ENCODE results near the gene ABCA6.

The ABCA6 gene

GRCh38 chr17:69143683-69144231, 2.1 kb upstream of the ABCA6 start:
- H3K36me3 ChIP-seq (ENCODE audit: control insufficient read depth in 2 of 2, insufficient read depth in 2 of 2, low read length in 2 of 2) = no peaks in the 10 kb centered on the region
- no peak overlapping the region for H3K4me3 ChIP-seq (ENCODE audit: low read length in 2 of 2)
- H3K9me3 ChIP-seq (ENCODE audit: control insufficient read depth in 2 of 2, low read length in 2 of 2) = no peaks in the 10 kb centered on the region
- no peak overlapping the region for H3K9ac ChIP-seq (ENCODE audit: low read depth in 1 of 2, low read length in 2 of 2)
- no peaks in the 10 kb centered on the region for H3K27me3 ChIP-seq (ENCODE audit: control insufficient read depth in 2 of 2, insufficient read depth in 2 of 2, low read length in 2 of 2)
- H3K27ac ChIP-seq (ENCODE audit: low read depth in 2 of 2, low read length in 2 of 2) = no peak overlapping the region
- no peaks in the 10 kb centered on the region for H3K4me1 ChIP-seq (ENCODE audit: control insufficient read depth in 2 of 2, insufficient read depth in 2 of 2, low read length in 2 of 2)

DNA sequence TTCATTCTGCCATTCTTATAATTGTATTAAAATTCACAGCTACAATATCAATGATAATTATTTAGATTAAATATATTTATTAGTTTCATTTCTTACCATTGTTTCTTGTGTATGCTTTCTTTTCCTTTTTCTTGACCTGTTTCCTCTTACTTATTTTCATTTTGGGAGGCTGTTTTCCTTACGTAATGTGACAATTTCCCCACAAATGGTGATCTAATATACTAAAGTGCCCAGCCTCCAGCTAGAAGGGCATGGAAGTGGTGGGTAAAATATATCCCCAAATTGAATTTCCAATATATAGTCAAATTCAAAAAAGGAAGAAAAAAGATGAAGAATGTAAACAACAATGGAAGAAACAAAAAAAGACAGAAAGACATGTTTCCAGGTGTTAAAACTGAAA, 1.5 kb upstream of the ABCA6 start:
- Histone ChIP-seq H3K27me3 (ENCODE audit: control insufficient read depth in 2 of 2, insufficient read depth in 2 of 2, low read length in 2 of 2) (no peaks in the 10 kb centered on the region), H3K9me3 (ENCODE audit: control insufficient read depth in 2 of 2, low read length in 2 of 2) (no peaks in the 10 kb centered on the region), H3K4me3 (ENCODE audit: low read length in 2 of 2) (no peak overlapping the region), H3K9ac (ENCODE audit: low read depth in 1 of 2, low read length in 2 of 2) (no peak overlapping the region), H3K27ac (ENCODE audit: low read depth in 2 of 2, low read length in 2 of 2) (no peak overlapping the region), H3K36me3 (ENCODE audit: control insufficient read depth in 2 of 2, insufficient read depth in 2 of 2, low read length in 2 of 2) (no peaks in the 10 kb centered on the region), H3K4me1 (ENCODE audit: control insufficient read depth in 2 of 2, insufficient read depth in 2 of 2, low read length in 2 of 2) (no peaks in the 10 kb centered on the region)

DNA sequence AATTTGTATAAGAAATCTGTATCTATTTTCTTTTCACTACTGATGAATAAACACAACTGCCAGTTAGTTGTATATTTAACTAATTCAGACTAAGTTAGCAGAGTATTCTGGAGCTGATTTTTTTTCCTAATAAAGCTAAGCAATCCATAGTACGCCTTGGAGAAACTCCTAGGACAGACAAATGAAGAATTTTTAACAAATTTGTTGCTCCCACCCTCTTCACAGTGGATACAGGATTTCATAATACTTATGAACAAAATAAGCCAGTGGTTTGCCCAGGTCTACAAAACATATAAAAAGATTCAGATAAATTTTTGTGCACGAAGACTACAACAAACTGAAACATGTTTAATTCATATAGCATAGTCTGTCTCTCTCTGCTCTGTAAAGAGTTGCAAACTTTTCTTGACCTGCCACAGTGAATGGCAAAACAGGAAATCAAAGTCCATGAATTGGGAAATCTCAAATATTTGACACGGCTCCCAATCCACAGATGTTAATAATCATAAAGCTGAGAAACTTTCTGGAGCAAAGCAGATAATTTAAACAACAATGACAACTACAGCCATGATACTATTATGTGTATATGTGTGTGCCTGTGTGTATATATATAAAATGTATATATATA, 594 bp upstream of the ABCA6 start:
- H3K4me1 ChIP-seq (ENCODE audit: control insufficient read depth in 2 of 2, insufficient read depth in 2 of 2, low read length in 2 of 2) = no peaks in the 10 kb centered on the region
- no peaks in the 10 kb centered on the region for H3K36me3 ChIP-seq (ENCODE audit: control insufficient read depth in 2 of 2, insufficient read depth in 2 of 2, low read length in 2 of 2)
- peak overlapping the region in 1 of 2 donors; percentile 17 for H3K27ac ChIP-seq (ENCODE audit: low read depth in 2 of 2, low read length in 2 of 2)
- no peak overlapping the region for H3K4me3 ChIP-seq (ENCODE audit: low read length in 2 of 2)
- no peaks in the 10 kb centered on the region for H3K27me3 ChIP-seq (ENCODE audit: control insufficient read depth in 2 of 2, insufficient read depth in 2 of 2, low read length in 2 of 2)
- H3K9me3 ChIP-seq (ENCODE audit: control insufficient read depth in 2 of 2, low read length in 2 of 2) = no peaks in the 10 kb centered on the region
- no peak overlapping the region for H3K9ac ChIP-seq (ENCODE audit: low read depth in 1 of 2, low read length in 2 of 2)

GRCh38 chr17:69134112-69134511, 7.6 kb downstream of the ABCA6 start:
- Histone ChIP-seq H3K27ac (ENCODE audit: low read depth in 2 of 2, low read length in 2 of 2) (no peak overlapping the region), H3K4me3 (ENCODE audit: low read length in 2 of 2) (no peak overlapping the region), H3K36me3 (ENCODE audit: control insufficient read depth in 2 of 2, insufficient read depth in 2 of 2, low read length in 2 of 2) (no peaks in the 10 kb centered on the region), H3K9ac (ENCODE audit: low read depth in 1 of 2, low read length in 2 of 2) (no peak overlapping the region), H3K9me3 (ENCODE audit: control insufficient read depth in 2 of 2, low read length in 2 of 2) (no peaks in the 10 kb centered on the region), H3K27me3 (ENCODE audit: control insufficient read depth in 2 of 2, insufficient read depth in 2 of 2, low read length in 2 of 2) (no peaks in the 10 kb centered on the region), H3K4me1 (ENCODE audit: control insufficient read depth in 2 of 2, insufficient read depth in 2 of 2, low read length in 2 of 2) (no peaks in the 10 kb centered on the region)

GRCh38 chr17:69130627-69131296, 10.9 kb downstream of the ABCA6 start:
- Histone ChIP-seq H3K9ac (ENCODE audit: low read depth in 1 of 2, low read length in 2 of 2) (no peak overlapping the region), H3K36me3 (ENCODE audit: control insufficient read depth in 2 of 2, insufficient read depth in 2 of 2, low read length in 2 of 2) (no peaks in the 10 kb centered on the region)

DNA sequence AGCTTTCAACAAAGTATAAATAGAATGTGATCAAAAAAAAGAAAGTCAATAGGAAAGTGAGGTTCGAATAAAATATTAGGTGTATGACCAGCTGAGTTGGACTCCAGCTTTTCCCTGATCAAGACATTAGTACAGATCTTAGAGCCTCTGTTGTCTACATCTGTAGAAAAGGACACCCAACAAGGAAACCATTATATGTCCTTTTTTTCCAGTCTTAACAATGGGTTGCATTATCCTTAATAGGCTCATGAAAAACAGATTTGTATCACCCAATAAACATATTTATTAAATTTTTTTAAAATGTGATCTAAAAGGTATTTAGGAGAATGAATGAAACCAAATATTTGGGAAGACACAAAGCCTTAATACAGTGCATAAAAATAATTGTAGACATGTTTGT, 18.1 kb downstream of the ABCA6 start:
- no peaks in the 10 kb centered on the region for H3K36me3 ChIP-seq (ENCODE audit: control insufficient read depth in 2 of 2, insufficient read depth in 2 of 2, low read length in 2 of 2)
- no peak overlapping the region for H3K27ac ChIP-seq (ENCODE audit: low read depth in 2 of 2, low read length in 2 of 2)
- no peaks in the 10 kb centered on the region for H3K9me3 ChIP-seq (ENCODE audit: control insufficient read depth in 2 of 2, low read length in 2 of 2)

More at GRCh38 chr17:69130627-69131296, 10.9 kb downstream of the ABCA6 start:
- H3K4me3 ChIP-seq (ENCODE audit: low read length in 2 of 2) = no peak overlapping the region
- H3K4me1 ChIP-seq (ENCODE audit: control insufficient read depth in 2 of 2, insufficient read depth in 2 of 2, low read length in 2 of 2) = no peaks in the 10 kb centered on the region
- no peak overlapping the region for H3K27ac ChIP-seq (ENCODE audit: low read depth in 2 of 2, low read length in 2 of 2)
- H3K27me3 ChIP-seq (ENCODE audit: control insufficient read depth in 2 of 2, insufficient read depth in 2 of 2, low read length in 2 of 2) = no peaks in the 10 kb centered on the region
- no peaks in the 10 kb centered on the region for H3K9me3 ChIP-seq (ENCODE audit: control insufficient read depth in 2 of 2, low read length in 2 of 2)

DNA sequence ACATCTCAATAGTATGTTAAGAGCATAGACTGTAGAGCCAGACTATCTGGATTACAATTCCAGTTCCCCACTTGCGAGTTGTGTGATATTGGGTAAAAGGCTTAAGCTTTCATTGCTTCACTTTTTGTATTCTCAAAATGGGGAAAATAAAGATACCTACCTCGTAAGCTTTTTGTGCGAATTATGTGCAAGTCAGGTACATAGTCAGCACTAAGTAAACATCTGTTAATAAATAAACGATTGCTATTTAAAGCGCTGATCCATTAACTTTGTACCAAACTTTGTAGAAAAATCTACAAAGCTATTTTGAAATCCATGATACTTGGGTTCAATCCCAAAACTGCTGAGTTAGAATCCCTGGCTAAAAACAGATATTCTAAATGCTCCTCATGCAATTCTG, 19.6 kb downstream of the ABCA6 start:
- Histone ChIP-seq H3K36me3 (ENCODE audit: control insufficient read depth in 2 of 2, insufficient read depth in 2 of 2, low read length in 2 of 2) (no peaks in the 10 kb centered on the region), H3K27ac (ENCODE audit: low read depth in 2 of 2, low read length in 2 of 2) (no peak overlapping the region), H3K4me3 (ENCODE audit: low read length in 2 of 2) (no peak overlapping the region), H3K9me3 (ENCODE audit: control insufficient read depth in 2 of 2, low read length in 2 of 2) (no peaks in the 10 kb centered on the region), H3K27me3 (ENCODE audit: control insufficient read depth in 2 of 2, insufficient read depth in 2 of 2, low read length in 2 of 2) (no peaks in the 10 kb centered on the region), H3K4me1 (ENCODE audit: control insufficient read depth in 2 of 2, insufficient read depth in 2 of 2, low read length in 2 of 2) (no peaks in the 10 kb centered on the region), H3K9ac (ENCODE audit: low read depth in 1 of 2, low read length in 2 of 2) (no peak overlapping the region)

More for the DNA sequence above, 18.1 kb downstream of the ABCA6 start:
- Histone ChIP-seq H3K27me3 (ENCODE audit: control insufficient read depth in 2 of 2, insufficient read depth in 2 of 2, low read length in 2 of 2) (no peaks in the 10 kb centered on the region), H3K4me1 (ENCODE audit: control insufficient read depth in 2 of 2, insufficient read depth in 2 of 2, low read length in 2 of 2) (no peaks in the 10 kb centered on the region), H3K9ac (ENCODE audit: low read depth in 1 of 2, low read length in 2 of 2) (no peak overlapping the region), H3K4me3 (ENCODE audit: low read length in 2 of 2) (no peak overlapping the region)

GRCh38 chr17:69117855-69118784, 23.6 kb downstream of the ABCA6 start:
- Histone ChIP-seq H3K4me1 (ENCODE audit: control insufficient read depth in 2 of 2, insufficient read depth in 2 of 2, low read length in 2 of 2) (no peaks in the 10 kb centered on the region), H3K9ac (ENCODE audit: low read depth in 1 of 2, low read length in 2 of 2) (no peak overlapping the region), H3K27me3 (ENCODE audit: control insufficient read depth in 2 of 2, insufficient read depth in 2 of 2, low read length in 2 of 2) (no peaks in the 10 kb centered on the region), H3K4me3 (ENCODE audit: low read length in 2 of 2) (no peak overlapping the region), H3K36me3 (ENCODE audit: control insufficient read depth in 2 of 2, insufficient read depth in 2 of 2, low read length in 2 of 2) (no peaks in the 10 kb centered on the region), H3K27ac (ENCODE audit: low read depth in 2 of 2, low read length in 2 of 2) (no peak overlapping the region), H3K9me3 (ENCODE audit: control insufficient read depth in 2 of 2, low read length in 2 of 2) (no peaks in the 10 kb centered on the region)

- H3K9ac ChIP-seq (ENCODE audit: low read depth in 1 of 2, low read length in 2 of 2) = no peak overlapping the region
- H3K27ac ChIP-seq (ENCODE audit: low read depth in 2 of 2, low read length in 2 of 2) = no peak overlapping the region
- H3K36me3 ChIP-seq (ENCODE audit: control insufficient read depth in 2 of 2, insufficient read depth in 2 of 2, low read length in 2 of 2) = no peaks in the 10 kb centered on the region
- H3K27me3 ChIP-seq (ENCODE audit: control insufficient read depth in 2 of 2, insufficient read depth in 2 of 2, low read length in 2 of 2) = no peaks in the 10 kb centered on the region
- no peak overlapping the region for H3K4me3 ChIP-seq (ENCODE audit: low read length in 2 of 2)
- no peaks in the 10 kb centered on the region for H3K4me1 ChIP-seq (ENCODE audit: control insufficient read depth in 2 of 2, insufficient read depth in 2 of 2, low read length in 2 of 2)
- no peaks in the 10 kb centered on the region for H3K9me3 ChIP-seq (ENCODE audit: control insufficient read depth in 2 of 2, low read length in 2 of 2)
Observed at GRCh38 chr17:69111794-69112193, 29.9 kb downstream of the ABCA6 start.
